ENCODE results near the gene ADGB.

ADGB gene

DNA sequence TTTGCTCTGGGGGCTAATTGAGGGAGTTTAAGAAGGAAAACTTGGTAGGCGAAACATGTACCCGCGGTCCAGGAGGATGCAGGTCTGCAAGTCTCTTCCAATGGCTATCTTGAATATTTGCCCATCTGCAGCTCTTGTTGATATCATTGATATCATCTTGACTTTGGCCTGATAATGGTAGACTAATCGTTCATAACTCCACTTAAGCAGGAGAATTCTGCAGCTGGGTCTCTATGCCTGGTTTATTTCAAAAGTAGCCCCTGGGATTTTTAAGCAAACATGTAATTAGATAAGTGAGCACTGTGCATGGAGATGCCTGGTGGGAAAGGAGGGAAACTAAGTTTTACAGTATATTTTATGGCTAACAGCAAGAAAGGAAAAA lies 52.7 kb downstream of the ADGB start:
- Histone ChIP-seq H3K4me3 (ENCODE audit: low read length) (no peak overlapping the region), H3K27me3 (ENCODE audit: insufficient read depth, low read length) (no peaks in the 10 kb centered on the region), H3K36me3 (ENCODE audit: insufficient read depth, low read length) (no peaks in the 10 kb centered on the region), H3K4me1 (ENCODE audit: insufficient read depth, low read length) (no peaks in the 10 kb centered on the region), H2AFZ (ENCODE audit: low read depth, low read length) (no peak overlapping the region), H3K9me3 (ENCODE audit: low read length) (no peaks in the 10 kb centered on the region)

GRCh38 chr6:146657432-146657831 lies 58.7 kb downstream of the ADGB start:
- no peak overlapping the region for H2AFZ ChIP-seq (ENCODE audit: low read depth, low read length)
- no peak overlapping the region for H3K4me3 ChIP-seq (ENCODE audit: low read length)
- H3K27me3 ChIP-seq (ENCODE audit: insufficient read depth, low read length), result no peaks in the 10 kb centered on the region
- H3K9me3 ChIP-seq (ENCODE audit: low read length), result no peaks in the 10 kb centered on the region
- no peaks in the 10 kb centered on the region for H3K36me3 ChIP-seq (ENCODE audit: insufficient read depth, low read length)
- no peaks in the 10 kb centered on the region for H3K4me1 ChIP-seq (ENCODE audit: insufficient read depth, low read length)

- H2AFZ ChIP-seq (ENCODE audit: low read depth, low read length), result no peak overlapping the region
- H3K36me3 ChIP-seq (ENCODE audit: insufficient read depth, low read length), result no peaks in the 10 kb centered on the region
- no peaks in the 10 kb centered on the region for H3K9me3 ChIP-seq (ENCODE audit: low read length)
- H3K27me3 ChIP-seq (ENCODE audit: insufficient read depth, low read length), result no peaks in the 10 kb centered on the region
- no peak overlapping the region for H3K4me3 ChIP-seq (ENCODE audit: low read length)
- no peaks in the 10 kb centered on the region for H3K4me1 ChIP-seq (ENCODE audit: insufficient read depth, low read length)
Observed at GRCh38 chr6:146664871-146665360, 66.1 kb downstream of the ADGB start.

- H3K27me3 ChIP-seq (ENCODE audit: insufficient read depth, low read length), result no peaks in the 10 kb centered on the region
Observed at GRCh38 chr6:146666909-146667308, 68.1 kb downstream of the ADGB start.

GRCh38 chr6:146670161-146670560 lies 71.4 kb downstream of the ADGB start:
- H2AFZ ChIP-seq (ENCODE audit: low read depth, low read length), result no peak overlapping the region
- no peaks in the 10 kb centered on the region for H3K9me3 ChIP-seq (ENCODE audit: low read length)
- H3K4me3 ChIP-seq (ENCODE audit: low read length), result no peak overlapping the region
- no peaks in the 10 kb centered on the region for H3K27me3 ChIP-seq (ENCODE audit: insufficient read depth, low read length)
- no peaks in the 10 kb centered on the region for H3K36me3 ChIP-seq (ENCODE audit: insufficient read depth, low read length)
- H3K4me1 ChIP-seq (ENCODE audit: insufficient read depth, low read length), result no peaks in the 10 kb centered on the region

More at GRCh38 chr6:146666909-146667308, 68.1 kb downstream of the ADGB start:
- no peak overlapping the region for H2AFZ ChIP-seq (ENCODE audit: low read depth, low read length)
- H3K36me3 ChIP-seq (ENCODE audit: insufficient read depth, low read length), result no peaks in the 10 kb centered on the region
- H3K9me3 ChIP-seq (ENCODE audit: low read length), result no peaks in the 10 kb centered on the region
- no peak overlapping the region for H3K4me3 ChIP-seq (ENCODE audit: low read length)
- H3K4me1 ChIP-seq (ENCODE audit: insufficient read depth, low read length), result no peaks in the 10 kb centered on the region

DNA sequence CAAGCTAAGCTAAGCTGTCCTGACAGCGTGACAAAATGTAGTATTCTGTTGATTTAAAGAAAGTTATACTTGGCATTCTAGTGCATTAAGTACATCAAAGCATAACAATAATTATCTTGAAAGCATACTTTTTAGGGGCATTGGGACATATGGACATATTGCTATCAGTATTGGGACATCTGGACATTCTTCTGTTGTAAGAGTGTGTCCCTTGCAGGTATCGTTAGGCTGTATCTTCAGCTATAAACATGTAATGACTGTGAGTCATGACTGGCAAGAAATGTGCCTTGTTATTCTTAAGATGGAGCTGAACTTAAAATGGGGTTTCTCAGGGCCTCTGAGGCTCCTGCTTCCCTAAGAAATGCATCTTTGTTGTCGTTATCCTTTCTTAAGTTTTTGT lies 74.3 kb downstream of the ADGB start:
- Histone ChIP-seq H3K36me3 (ENCODE audit: insufficient read depth, low read length) (no peaks in the 10 kb centered on the region), H2AFZ (ENCODE audit: low read depth, low read length) (no peak overlapping the region), H3K27me3 (ENCODE audit: insufficient read depth, low read length) (no peaks in the 10 kb centered on the region), H3K4me1 (ENCODE audit: insufficient read depth, low read length) (peaks cover 4% of the 10 kb centered on the region), H3K4me3 (ENCODE audit: low read length) (no peak overlapping the region), H3K9me3 (ENCODE audit: low read length) (no peaks in the 10 kb centered on the region)

DNA sequence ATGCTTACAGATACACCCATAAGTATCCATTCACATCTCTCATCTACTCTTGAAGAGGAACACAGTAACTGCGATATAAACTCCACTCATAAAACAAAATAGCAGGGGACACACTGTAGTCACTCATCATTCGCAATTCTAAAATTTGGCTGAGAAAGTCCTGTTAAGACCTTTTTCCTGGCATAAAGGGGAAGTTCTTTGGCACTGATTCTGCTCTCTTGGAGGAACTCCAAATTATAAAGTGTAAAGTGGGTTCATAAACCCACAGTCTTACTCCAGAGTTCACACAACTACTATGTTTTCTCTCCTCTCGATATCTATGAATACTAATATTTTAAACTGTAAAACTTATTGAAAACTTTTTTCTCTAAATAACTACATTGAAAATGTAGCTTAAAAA lies 80.6 kb downstream of the ADGB start:
- Histone ChIP-seq H3K36me3 (ENCODE audit: insufficient read depth, low read length) (no peaks in the 10 kb centered on the region), H3K4me3 (ENCODE audit: low read length) (no peak overlapping the region), H3K4me1 (ENCODE audit: insufficient read depth, low read length) (peaks cover 4% of the 10 kb centered on the region), H3K9me3 (ENCODE audit: low read length) (no peaks in the 10 kb centered on the region), H2AFZ (ENCODE audit: low read depth, low read length) (no peak overlapping the region), H3K27me3 (ENCODE audit: insufficient read depth, low read length) (no peaks in the 10 kb centered on the region)

DNA sequence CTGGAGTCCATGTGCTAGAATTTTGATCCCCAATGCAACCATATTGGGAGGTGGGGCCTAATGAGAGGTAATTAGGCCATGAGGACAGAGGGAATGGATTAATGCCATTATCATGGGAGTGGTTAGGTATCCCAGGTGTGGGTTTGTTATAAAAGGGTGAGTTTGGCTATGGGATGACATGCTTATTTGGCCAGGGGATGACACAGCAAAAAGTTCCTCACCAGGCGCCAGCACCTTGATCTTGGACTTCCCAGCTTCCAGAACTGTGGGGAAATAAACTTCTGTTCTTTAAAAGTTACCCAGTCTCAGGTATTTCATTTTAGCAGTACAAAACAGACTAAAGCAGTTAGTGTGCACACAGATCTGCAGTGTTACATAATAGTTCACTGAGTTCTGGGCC lies 84.1 kb downstream of the ADGB start:
- no peaks in the 10 kb centered on the region for H3K36me3 ChIP-seq (ENCODE audit: insufficient read depth, low read length)
- no peak overlapping the region for H3K4me3 ChIP-seq (ENCODE audit: low read length)
- H2AFZ ChIP-seq (ENCODE audit: low read depth, low read length), result no peak overlapping the region
- H3K9me3 ChIP-seq (ENCODE audit: low read length), result no peaks in the 10 kb centered on the region
- no peaks in the 10 kb centered on the region for H3K4me1 ChIP-seq (ENCODE audit: insufficient read depth, low read length)
- H3K27me3 ChIP-seq (ENCODE audit: insufficient read depth, low read length), result no peaks in the 10 kb centered on the region

- Histone ChIP-seq H2AFZ (ENCODE audit: low read depth, low read length) (no peak overlapping the region), H3K4me3 (ENCODE audit: low read length) (no peak overlapping the region), H3K27me3 (ENCODE audit: insufficient read depth, low read length) (no peaks in the 10 kb centered on the region), H3K9me3 (ENCODE audit: low read length) (no peaks in the 10 kb centered on the region), H3K4me1 (ENCODE audit: insufficient read depth, low read length) (no peaks in the 10 kb centered on the region), H3K36me3 (ENCODE audit: insufficient read depth, low read length) (no peaks in the 10 kb centered on the region)
Observed at GRCh38 chr6:146689806-146690205, 91.0 kb downstream of the ADGB start.

DNA sequence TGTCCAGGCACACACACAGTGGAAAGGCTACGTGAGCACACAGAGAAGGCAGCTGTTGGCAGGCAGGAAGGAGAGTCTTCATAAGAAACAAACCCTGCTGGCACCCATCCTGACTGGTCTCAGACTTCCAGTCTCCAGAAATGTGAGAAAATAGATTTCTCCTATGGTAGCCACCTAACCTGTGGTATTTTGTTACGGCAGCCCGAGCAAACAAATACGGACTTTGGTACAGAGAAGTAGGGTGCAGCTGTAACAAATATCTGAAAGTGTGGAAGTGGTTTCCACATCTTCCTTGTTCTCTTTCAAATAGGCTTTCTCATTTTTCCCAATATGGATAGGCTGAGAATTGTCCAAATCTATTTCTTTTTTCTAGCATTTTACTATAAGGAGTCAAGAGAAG lies 94.6 kb downstream of the ADGB start:
- H3K36me3 ChIP-seq (ENCODE audit: insufficient read depth, low read length), result no peaks in the 10 kb centered on the region
- H3K9me3 ChIP-seq (ENCODE audit: low read length), result no peaks in the 10 kb centered on the region
- H3K27me3 ChIP-seq (ENCODE audit: insufficient read depth, low read length), result no peaks in the 10 kb centered on the region
- no peak overlapping the region for H3K4me3 ChIP-seq (ENCODE audit: low read length)
- H3K4me1 ChIP-seq (ENCODE audit: insufficient read depth, low read length), result no peaks in the 10 kb centered on the region
- no peak overlapping the region for H2AFZ ChIP-seq (ENCODE audit: low read depth, low read length)

DNA sequence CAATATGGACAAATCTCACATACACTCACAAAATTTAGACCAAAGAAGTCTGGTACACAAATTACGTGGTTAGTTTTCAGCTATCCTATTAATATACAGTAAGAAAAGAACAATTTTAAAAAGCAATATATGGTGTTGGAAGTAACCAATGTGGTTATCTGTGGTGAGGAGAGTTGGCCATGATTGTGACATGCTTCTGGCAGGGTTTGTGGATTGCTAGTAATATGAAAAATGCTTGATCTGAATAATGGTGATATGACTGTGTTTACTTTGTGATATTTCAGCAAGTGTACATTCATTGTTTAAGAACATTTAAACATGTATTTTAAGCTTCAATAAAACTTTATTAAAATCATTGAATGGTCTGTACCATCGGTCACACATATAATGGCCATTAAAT lies 99.1 kb downstream of the ADGB start:
- Histone ChIP-seq H3K9me3 (ENCODE audit: low read length) (no peaks in the 10 kb centered on the region), H3K4me3 (ENCODE audit: low read length) (no peak overlapping the region), H3K36me3 (ENCODE audit: insufficient read depth, low read length) (no peaks in the 10 kb centered on the region), H2AFZ (ENCODE audit: low read depth, low read length) (no peak overlapping the region), H3K4me1 (ENCODE audit: insufficient read depth, low read length) (no peaks in the 10 kb centered on the region), H3K27me3 (ENCODE audit: insufficient read depth, low read length) (no peaks in the 10 kb centered on the region)

GRCh38 chr6:146700078-146700686 lies 101.4 kb downstream of the ADGB start:
- Histone ChIP-seq H3K27me3 (ENCODE audit: insufficient read depth, low read length) (no peaks in the 10 kb centered on the region), H3K9me3 (ENCODE audit: low read length) (no peaks in the 10 kb centered on the region), H2AFZ (ENCODE audit: low read depth, low read length) (no peak overlapping the region), H3K4me3 (ENCODE audit: low read length) (no peak overlapping the region), H3K36me3 (ENCODE audit: insufficient read depth, low read length) (no peaks in the 10 kb centered on the region), H3K4me1 (ENCODE audit: insufficient read depth, low read length) (no peaks in the 10 kb centered on the region)

DNA sequence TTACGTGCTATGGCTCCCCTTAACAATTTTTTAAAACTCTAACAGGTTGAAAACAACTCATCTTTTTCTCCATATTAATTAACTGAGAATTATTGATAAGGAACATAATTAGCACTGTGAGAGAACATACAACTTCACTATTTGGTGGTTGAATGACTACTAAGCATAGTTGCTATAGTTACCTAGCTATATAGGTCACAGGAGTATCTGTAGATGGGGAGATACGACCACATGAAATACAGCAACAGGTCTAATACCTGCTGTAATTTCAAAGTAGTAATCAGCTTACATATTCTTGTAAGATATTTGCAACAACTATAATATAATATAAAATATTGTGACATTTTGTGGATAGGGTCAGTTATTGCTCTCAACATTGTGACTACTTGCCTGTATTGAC lies 102.9 kb downstream of the ADGB start:
- no peak overlapping the region for H2AFZ ChIP-seq (ENCODE audit: low read depth, low read length)
- no peaks in the 10 kb centered on the region for H3K36me3 ChIP-seq (ENCODE audit: insufficient read depth, low read length)
- no peaks in the 10 kb centered on the region for H3K9me3 ChIP-seq (ENCODE audit: low read length)
- no peaks in the 10 kb centered on the region for H3K27me3 ChIP-seq (ENCODE audit: insufficient read depth, low read length)
- no peaks in the 10 kb centered on the region for H3K4me1 ChIP-seq (ENCODE audit: insufficient read depth, low read length)
- no peak overlapping the region for H3K4me3 ChIP-seq (ENCODE audit: low read length)

- H2AFZ ChIP-seq (ENCODE audit: low read depth, low read length), result no peak overlapping the region
- no peaks in the 10 kb centered on the region for H3K9me3 ChIP-seq (ENCODE audit: low read length)
- no peak overlapping the region for H3K4me3 ChIP-seq (ENCODE audit: low read length)
- H3K36me3 ChIP-seq (ENCODE audit: insufficient read depth, low read length), result no peaks in the 10 kb centered on the region
- no peaks in the 10 kb centered on the region for H3K27me3 ChIP-seq (ENCODE audit: insufficient read depth, low read length)
- H3K4me1 ChIP-seq (ENCODE audit: insufficient read depth, low read length), result no peaks in the 10 kb centered on the region
Observed at GRCh38 chr6:146709036-146709622, 110.4 kb downstream of the ADGB start.

Data from neuron (in vitro differentiated cells).